Measurements from ENCODE around the gene FOXF2. TPM values are rescaled to one million over a fixed set of nuclear protein-coding genes. Genes with fewer than 3 reads are reported as not detected.

Gene FOXF2
- total and polyA plus RNA-seq, 2 donors (not counting 1 experiment from before 2014, with no cell fraction given) = not detected

DNA sequence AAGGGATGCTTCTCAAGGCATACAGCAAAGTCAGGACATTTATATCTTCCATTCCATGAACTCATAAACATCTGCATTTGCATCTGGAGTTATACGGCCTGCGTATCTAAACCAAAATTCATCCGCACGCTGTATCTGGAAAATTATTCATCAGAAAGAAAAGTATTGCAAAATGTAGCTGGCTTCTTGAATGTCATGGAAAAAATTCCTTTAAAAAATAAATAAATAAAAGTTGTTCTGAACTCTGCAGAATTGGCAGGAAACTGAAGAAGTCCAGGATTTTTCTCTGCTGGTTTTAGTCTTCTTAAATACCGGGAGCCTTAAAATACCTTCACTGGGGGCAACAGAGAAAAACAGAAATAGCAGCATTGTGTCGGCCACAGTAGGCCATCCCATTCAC lies 23.7 kb upstream of the FOXF2 start:
- Histone ChIP-seq H3K27ac (ENCODE audit: low read length in 2 of 2) (no peak overlapping the region), H3K79me2 (ENCODE audit: control insufficient read depth, insufficient read depth, low read length) (no peaks in the 10 kb centered on the region), H3K4me1 (ENCODE audit: control insufficient read depth in 2 of 2, insufficient read depth in 2 of 2, low read length in 2 of 2) (no peaks in the 10 kb centered on the region), H2AFZ (ENCODE audit: insufficient read depth, low read depth, low read length, poor library complexity, severe bottlenecking) (no peak overlapping the region), H3K9ac (ENCODE audit: low read length) (no peak overlapping the region), H4K20me1 (ENCODE audit: control insufficient read depth, insufficient read depth, low read length, poor library complexity, severe bottlenecking) (no peaks in the 10 kb centered on the region), H3K36me3 (replicated peaks in 1 of 2; ENCODE audit: control extremely low read depth in 1 of 2, control insufficient read depth in 1 of 2, extremely low read depth in 1 of 2, insufficient read depth in 2 of 2, low read length in 1 of 2) (no peaks in the 10 kb centered on the region), H3K27me3 (replicated peaks in 1 of 4; ENCODE audit: control extremely low read depth in 1 of 4, control insufficient read depth in 3 of 4, insufficient read depth in 4 of 4, low read length in 3 of 4) (peaks cover 0 to 15% (median 5%) of the 10 kb centered on the region in 4 experiments), H3K9me3 (ENCODE audit: control extremely low read depth in 1 of 3, control insufficient read depth in 2 of 3, insufficient read depth in 1 of 3, low read length in 2 of 3) (peaks cover 0 to 10% (median 2%) of the 10 kb centered on the region in 3 donors), H3K4me2 (replicated peaks; ENCODE audit: low read depth, low read length, poor library complexity, severe bottlenecking) (no peak overlapping the region), H3K4me3 (ENCODE audit: control extremely low read depth in 1 of 5, extremely low read depth in 1 of 5, insufficient read depth in 1 of 5, low read depth in 2 of 5, low read length in 4 of 5) (no peak overlapping the region)
- DNase-seq = no peak
- Mint-ChIP-seq H3K27ac (no peak overlapping the region), H3K4me1 (no peaks in the 10 kb centered on the region), H3K27me3 (peaks cover 67% of the 10 kb centered on the region), H3K9me3 (ENCODE audit: insufficient read depth) (peaks cover 7% of the 10 kb centered on the region), H3K4me3 (no peak overlapping the region)
- 80% methylated on average over 2 of the region's 6 CpGs for WGBS (ENCODE audit: insufficient coverage)
- ChIA-PET CTCF (no interaction called here), POLR2A (no interaction called here)
- ATAC-seq (ENCODE audit: low read depth) = no peak
- no peak for TF ChIP-seq EZH2 (IDR thresholded peaks at IDR 0.05; ENCODE audit: borderline replicate concordance, insufficient read depth, low read depth, low read length, poor library complexity, severe bottlenecking)
- TF ChIP-seq, protein P1, sequence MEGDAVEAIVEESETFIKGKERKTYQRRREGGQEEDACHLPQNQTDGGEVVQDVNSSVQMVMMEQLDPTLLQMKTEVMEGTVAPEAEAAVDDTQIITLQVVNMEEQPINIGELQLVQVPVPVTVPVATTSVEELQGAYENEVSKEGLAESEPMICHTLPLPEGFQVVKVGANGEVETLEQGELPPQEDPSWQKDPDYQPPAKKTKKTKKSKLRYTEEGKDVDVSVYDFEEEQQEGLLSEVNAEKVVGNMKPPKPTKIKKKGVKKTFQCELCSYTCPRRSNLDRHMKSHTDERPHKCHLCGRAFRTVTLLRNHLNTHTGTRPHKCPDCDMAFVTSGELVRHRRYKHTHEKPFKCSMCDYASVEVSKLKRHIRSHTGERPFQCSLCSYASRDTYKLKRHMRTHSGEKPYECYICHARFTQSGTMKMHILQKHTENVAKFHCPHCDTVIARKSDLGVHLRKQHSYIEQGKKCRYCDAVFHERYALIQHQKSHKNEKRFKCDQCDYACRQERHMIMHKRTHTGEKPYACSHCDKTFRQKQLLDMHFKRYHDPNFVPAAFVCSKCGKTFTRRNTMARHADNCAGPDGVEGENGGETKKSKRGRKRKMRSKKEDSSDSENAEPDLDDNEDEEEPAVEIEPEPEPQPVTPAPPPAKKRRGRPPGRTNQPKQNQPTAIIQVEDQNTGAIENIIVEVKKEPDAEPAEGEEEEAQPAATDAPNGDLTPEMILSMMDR (IDR thresholded peaks at IDR 0.05) = no peak
- intact Hi-C loops (cut with micrococcal nuclease) = no loop called here

DNA sequence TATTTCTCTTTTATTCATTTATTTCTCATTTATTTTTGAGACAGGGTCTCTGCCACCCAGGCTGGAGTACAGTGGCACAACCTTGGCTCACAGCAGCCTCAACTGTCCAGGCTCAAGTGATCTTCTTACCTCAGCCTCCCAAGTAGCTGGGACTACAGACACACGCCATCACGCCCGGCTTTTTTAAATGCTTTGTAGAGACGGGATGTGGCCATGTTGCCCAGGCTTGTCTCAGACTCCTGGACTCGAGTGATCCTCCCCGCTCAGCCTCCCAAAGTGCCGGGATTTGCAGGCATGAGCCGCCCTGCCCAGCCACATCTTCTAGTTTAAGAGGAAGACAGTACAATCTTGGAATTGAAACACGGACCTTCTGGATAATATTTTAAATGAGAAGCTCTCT lies 21.6 kb upstream of the FOXF2 start:
- Histone ChIP-seq H3K9me3 (ENCODE audit: control extremely low read depth in 1 of 3, control insufficient read depth in 2 of 3, insufficient read depth in 1 of 3, low read length in 2 of 3) (peaks cover 2 to 15% (median 6%) of the 10 kb centered on the region in 3 donors), H4K20me1 (ENCODE audit: control insufficient read depth, insufficient read depth, low read length, poor library complexity, severe bottlenecking) (no peaks in the 10 kb centered on the region), H3K27ac (ENCODE audit: low read length in 2 of 2) (no peak overlapping the region), H3K4me3 (ENCODE audit: control extremely low read depth in 1 of 5, extremely low read depth in 1 of 5, insufficient read depth in 1 of 5, low read depth in 2 of 5, low read length in 4 of 5) (no peak overlapping the region), H3K36me3 (replicated peaks in 1 of 2; ENCODE audit: control extremely low read depth in 1 of 2, control insufficient read depth in 1 of 2, extremely low read depth in 1 of 2, insufficient read depth in 2 of 2, low read length in 1 of 2) (no peaks in the 10 kb centered on the region), H3K4me2 (replicated peaks; ENCODE audit: low read depth, low read length, poor library complexity, severe bottlenecking) (no peak overlapping the region), H3K27me3 (replicated peaks in 1 of 4; ENCODE audit: control extremely low read depth in 1 of 4, control insufficient read depth in 3 of 4, insufficient read depth in 4 of 4, low read length in 3 of 4) (peaks cover 0 to 19% (median 3%) of the 10 kb centered on the region in 4 experiments), H2AFZ (ENCODE audit: insufficient read depth, low read depth, low read length, poor library complexity, severe bottlenecking) (no peak overlapping the region), H3K9ac (ENCODE audit: low read length) (no peak overlapping the region), H3K79me2 (ENCODE audit: control insufficient read depth, insufficient read depth, low read length) (no peaks in the 10 kb centered on the region), H3K4me1 (ENCODE audit: control insufficient read depth in 2 of 2, insufficient read depth in 2 of 2, low read length in 2 of 2) (no peaks in the 10 kb centered on the region)
- DNase-seq (no peak), ATAC-seq (ENCODE audit: low read depth) (no peak)
- TF ChIP-seq EZH2 (IDR thresholded peaks at IDR 0.05; ENCODE audit: borderline replicate concordance, insufficient read depth, low read depth, low read length, poor library complexity, severe bottlenecking) = no peak
- TF ChIP-seq, protein P1 (IDR thresholded peaks at IDR 0.05) = no peak
- ChIA-PET POLR2A (no interaction called here), CTCF (no interaction called here)
- Mint-ChIP-seq H3K4me1 (no peaks in the 10 kb centered on the region), H3K27ac (no peak overlapping the region), H3K27me3 (peaks cover 63% of the 10 kb centered on the region), H3K9me3 (ENCODE audit: insufficient read depth) (peaks cover 5% of the 10 kb centered on the region), H3K4me3 (no peak overlapping the region)
- intact Hi-C loops (cut with micrococcal nuclease) = no loop called here
- WGBS (ENCODE audit: insufficient coverage) = 97% methylated on average over 8 of the region's 9 CpGs

Measured in B cell (primary cell).